ENCODE measurements around the gene ALK. TPM values are rescaled to one million over a fixed set of nuclear protein-coding genes. Genes with fewer than 3 reads are reported as not detected.
A peak's percentile ranks its signal among the peaks of the same experiment; 100 is the strongest.

ALK gene
- total and polyA plus RNA-seq, 2 donors (not counting 1 experiment from before 2014, with no cell fraction given): under 0.01 to 0.02 TPM

GRCh38 chr2:29372185-29372584 lies 549.2 kb downstream of the ALK start:
- Histone ChIP-seq H3K4me2 (ENCODE audit: extremely low read depth, insufficient read depth, low read length) (no peak overlapping the region), H3K27me3 (ENCODE audit: control insufficient read depth, insufficient read depth, low read length) (peaks cover 3% of the 10 kb centered on the region), H3K9ac (ENCODE audit: insufficient read depth, low read length) (no peak overlapping the region), H2AFZ (ENCODE audit: low read length) (no peak overlapping the region), H3K79me2 (ENCODE audit: control insufficient read depth, insufficient read depth, low read length) (no peaks in the 10 kb centered on the region), H3K9me3 (ENCODE audit: control insufficient read depth, insufficient read depth, low read depth, low read length) (no peaks in the 10 kb centered on the region), H3K4me3 (replicated peaks in 1 of 4; ENCODE audit: control extremely low read depth in 1 of 4, insufficient read depth in 1 of 4, low read depth in 3 of 4, low read length in 4 of 4) (no peak overlapping the region), H3K4me1 (ENCODE audit: control insufficient read depth, extremely low read depth, insufficient read depth, low read length) (no peaks in the 10 kb centered on the region), H3K36me3 (ENCODE audit: control insufficient read depth, insufficient read depth, low read length) (no peaks in the 10 kb centered on the region), H4K20me1 (ENCODE audit: control insufficient read depth, extremely low read depth, insufficient read depth, low read length) (no peaks in the 10 kb centered on the region), H3K27ac (ENCODE audit: insufficient read depth, low read length) (no peak overlapping the region)
- TF ChIP-seq CTCF (conservative IDR thresholded peaks at IDR 0.05 in 1 of 2, IDR thresholded peaks at IDR 0.05 in 1 of 2; ENCODE audit: low read depth in 1 of 2, low read length in 2 of 2) (no peak), EZH2 (IDR thresholded peaks at IDR 0.05; ENCODE audit: low read length, missing control alignments) (no peak)
- peak in 1 of 2 donors; percentile 29 for DNase-seq (ENCODE audit: low read depth in 2 of 2)

GRCh38 chr2:29370581-29371125 lies 550.7 kb downstream of the ALK start:
- no peaks in the 10 kb centered on the region for H3K36me3 ChIP-seq (ENCODE audit: control insufficient read depth, insufficient read depth, low read length)
- H3K4me3 ChIP-seq (replicated peaks in 1 of 4; ENCODE audit: control extremely low read depth in 1 of 4, insufficient read depth in 1 of 4, low read depth in 3 of 4, low read length in 4 of 4): no peak overlapping the region
- H3K9ac ChIP-seq (ENCODE audit: insufficient read depth, low read length): no peak overlapping the region
- H2AFZ ChIP-seq (ENCODE audit: low read length): no peak overlapping the region
- no peaks in the 10 kb centered on the region for H4K20me1 ChIP-seq (ENCODE audit: control insufficient read depth, extremely low read depth, insufficient read depth, low read length)
- no peaks in the 10 kb centered on the region for H3K4me1 ChIP-seq (ENCODE audit: control insufficient read depth, extremely low read depth, insufficient read depth, low read length)
- no peaks in the 10 kb centered on the region for H3K79me2 ChIP-seq (ENCODE audit: control insufficient read depth, insufficient read depth, low read length)
- no peak for DNase-seq (ENCODE audit: low read depth in 2 of 2)
- H3K27me3 ChIP-seq (ENCODE audit: control insufficient read depth, insufficient read depth, low read length): peaks cover 3% of the 10 kb centered on the region
- no peak overlapping the region for H3K27ac ChIP-seq (ENCODE audit: insufficient read depth, low read length)
- no peak for TF ChIP-seq CTCF (conservative IDR thresholded peaks at IDR 0.05 in 1 of 2, IDR thresholded peaks at IDR 0.05 in 1 of 2; ENCODE audit: low read depth in 1 of 2, low read length in 2 of 2)
- no peak for TF ChIP-seq EZH2 (IDR thresholded peaks at IDR 0.05; ENCODE audit: low read length, missing control alignments)
- no peaks in the 10 kb centered on the region for H3K9me3 ChIP-seq (ENCODE audit: control insufficient read depth, insufficient read depth, low read depth, low read length)
- no peak overlapping the region for H3K4me2 ChIP-seq (ENCODE audit: extremely low read depth, insufficient read depth, low read length)

- Histone ChIP-seq H3K27ac (ENCODE audit: insufficient read depth, low read length) (no peak overlapping the region), H3K4me1 (ENCODE audit: control insufficient read depth, extremely low read depth, insufficient read depth, low read length) (no peaks in the 10 kb centered on the region), H3K36me3 (ENCODE audit: control insufficient read depth, insufficient read depth, low read length) (no peaks in the 10 kb centered on the region), H3K4me2 (ENCODE audit: extremely low read depth, insufficient read depth, low read length) (no peak overlapping the region), H3K4me3 (replicated peaks in 1 of 4; ENCODE audit: control extremely low read depth in 1 of 4, insufficient read depth in 1 of 4, low read depth in 3 of 4, low read length in 4 of 4) (no peak overlapping the region), H2AFZ (ENCODE audit: low read length) (no peak overlapping the region), H3K79me2 (ENCODE audit: control insufficient read depth, insufficient read depth, low read length) (no peaks in the 10 kb centered on the region), H4K20me1 (ENCODE audit: control insufficient read depth, extremely low read depth, insufficient read depth, low read length) (no peaks in the 10 kb centered on the region), H3K9me3 (ENCODE audit: control insufficient read depth, insufficient read depth, low read depth, low read length) (no peaks in the 10 kb centered on the region), H3K27me3 (ENCODE audit: control insufficient read depth, insufficient read depth, low read length) (peaks cover 5% of the 10 kb centered on the region), H3K9ac (ENCODE audit: insufficient read depth, low read length) (no peak overlapping the region)
- TF ChIP-seq CTCF (conservative IDR thresholded peaks at IDR 0.05 in 1 of 2, IDR thresholded peaks at IDR 0.05 in 1 of 2; ENCODE audit: low read depth in 1 of 2, low read length in 2 of 2): no peak
- no peak for TF ChIP-seq EZH2 (IDR thresholded peaks at IDR 0.05; ENCODE audit: low read length, missing control alignments)
- DNase-seq (ENCODE audit: low read depth in 2 of 2): no peak
These were observed 551.2 kb downstream of the ALK start for GRCh38 chr2:29370173-29370572.
